Anterior cingulate cortex (tissue), 58 donors: ENCODE results near the gene VGLL1.

Source experiments
- DNase-seq, 58 donors: peaks; one replicate each; lab custom pipeline; 2025; lab: John Stamatoyannopoulos, UW

VGLL1 gene

DNA sequence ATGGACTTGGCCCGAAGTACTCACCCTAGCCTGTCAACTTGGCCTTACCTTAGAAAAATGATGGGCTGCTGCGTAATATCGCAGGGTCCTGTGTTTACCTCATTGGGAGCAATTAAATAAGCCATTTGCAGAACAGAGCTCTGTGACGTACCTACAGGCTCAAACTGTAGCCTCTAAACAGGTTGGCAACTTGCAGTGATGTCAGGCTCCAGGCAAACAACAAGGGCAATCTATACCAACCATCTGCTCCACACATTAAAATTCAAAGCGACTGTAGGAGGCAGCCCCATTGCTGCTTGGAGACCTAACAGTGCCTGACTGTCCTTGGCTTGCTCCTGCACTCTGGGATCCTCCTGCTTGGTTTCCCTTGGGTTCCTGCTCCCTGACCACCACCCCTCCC, 17.2 kb downstream of the VGLL1 start:
- DNase-seq, result no peak

DNA sequence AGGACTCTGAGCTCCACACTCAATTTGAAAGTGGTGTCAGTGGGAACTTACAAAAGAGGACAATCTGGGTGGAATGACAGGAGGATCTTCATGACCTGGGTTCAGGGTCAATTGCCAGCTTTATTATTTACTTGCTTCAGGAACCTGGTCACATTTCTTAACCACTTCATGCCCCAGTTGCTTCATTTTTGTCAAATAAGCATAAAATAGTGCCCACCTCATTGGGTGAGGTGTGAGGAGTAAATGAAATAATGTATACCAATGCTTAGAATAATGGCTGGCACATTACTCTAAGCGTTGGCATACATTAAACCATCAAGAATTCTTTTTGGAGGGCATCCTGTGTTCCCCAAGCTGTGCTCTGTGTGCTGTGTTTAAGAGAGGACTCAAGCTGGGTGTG, 19.4 kb downstream of the VGLL1 start:
- no peak for DNase-seq

DNA sequence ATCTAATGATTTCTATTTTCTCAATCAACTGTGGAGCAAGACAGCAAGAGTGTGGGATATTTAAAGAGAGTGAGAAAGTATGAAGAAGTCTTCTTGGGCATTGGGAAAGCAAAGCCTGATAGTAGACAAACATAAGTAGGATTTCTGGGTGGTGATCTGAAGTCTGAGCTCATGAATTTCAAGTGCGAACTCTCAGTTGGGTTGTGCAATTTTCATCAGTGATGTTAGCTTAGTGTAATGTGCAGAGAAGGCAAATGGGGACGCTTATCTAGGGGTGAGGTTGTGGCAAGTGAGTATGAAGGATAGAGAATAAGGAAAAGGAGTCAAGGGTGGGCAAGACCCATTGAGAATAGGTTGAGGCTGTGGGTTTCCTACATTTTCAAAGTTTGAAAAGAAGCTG, 23.7 kb downstream of the VGLL1 start:
- no peak for DNase-seq

DNA sequence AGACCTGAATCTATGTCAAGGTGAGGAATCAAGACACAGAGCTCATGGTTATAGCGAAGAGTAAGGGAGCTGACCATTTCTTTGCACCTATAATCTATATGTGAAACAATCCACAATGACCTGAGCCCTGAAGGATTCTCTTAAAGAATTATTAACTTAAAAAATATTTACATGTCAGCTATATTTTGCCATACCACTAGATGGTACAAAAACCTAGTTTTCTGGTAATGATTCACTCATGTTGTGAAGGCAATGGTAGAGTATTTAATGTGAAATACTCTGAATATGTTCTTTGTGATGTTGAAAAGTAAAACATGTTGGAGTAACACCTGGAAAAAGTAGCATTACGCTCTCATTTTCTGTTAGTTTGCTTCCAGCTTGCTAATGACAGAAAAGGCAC, 40.0 kb downstream of the VGLL1 start:
- no peak for DNase-seq

DNA sequence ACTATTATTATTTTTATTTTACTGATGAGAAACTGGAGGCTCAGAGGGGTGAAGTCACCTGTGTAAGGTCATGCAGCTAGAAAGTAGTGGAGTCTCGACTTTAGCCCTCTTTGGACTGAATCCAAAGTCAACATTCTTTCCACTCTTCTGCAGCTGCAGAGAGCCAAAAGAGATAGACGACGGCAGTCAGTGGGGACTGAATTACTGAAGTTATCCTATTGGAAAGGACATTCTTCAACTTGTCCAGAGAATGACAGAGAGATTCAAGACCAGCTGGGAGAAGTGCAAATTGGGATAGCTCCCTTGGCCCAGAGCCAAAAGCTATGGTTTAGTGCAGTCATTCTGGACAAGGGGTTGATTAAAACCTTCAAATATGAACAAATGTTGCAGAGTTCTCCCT, 42.5 kb downstream of the VGLL1 start:
- DNase-seq, result no peak

DNA sequence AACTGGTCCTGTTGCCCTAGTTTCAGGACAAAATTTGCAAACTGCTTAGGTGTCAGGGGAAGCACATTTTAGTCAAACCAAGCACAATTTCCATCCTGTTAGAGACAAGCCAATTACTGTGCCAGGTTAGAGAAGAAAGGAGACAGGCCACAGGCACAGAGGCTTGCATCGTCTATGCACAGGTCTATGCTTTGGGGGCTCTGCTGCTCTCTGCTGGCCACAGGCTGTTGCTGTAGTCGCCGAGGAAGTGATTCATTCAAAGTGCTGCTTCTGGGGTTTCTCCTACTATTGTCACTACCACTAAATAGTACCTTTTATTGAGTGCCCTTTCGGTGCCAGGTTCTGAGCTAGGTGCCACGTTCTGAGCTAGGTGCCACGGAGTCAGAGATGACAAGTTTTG, 45.5 kb downstream of the VGLL1 start:
- peak in 51 of 58 donors; percentile 0 to 42 (median 6) for DNase-seq

DNA sequence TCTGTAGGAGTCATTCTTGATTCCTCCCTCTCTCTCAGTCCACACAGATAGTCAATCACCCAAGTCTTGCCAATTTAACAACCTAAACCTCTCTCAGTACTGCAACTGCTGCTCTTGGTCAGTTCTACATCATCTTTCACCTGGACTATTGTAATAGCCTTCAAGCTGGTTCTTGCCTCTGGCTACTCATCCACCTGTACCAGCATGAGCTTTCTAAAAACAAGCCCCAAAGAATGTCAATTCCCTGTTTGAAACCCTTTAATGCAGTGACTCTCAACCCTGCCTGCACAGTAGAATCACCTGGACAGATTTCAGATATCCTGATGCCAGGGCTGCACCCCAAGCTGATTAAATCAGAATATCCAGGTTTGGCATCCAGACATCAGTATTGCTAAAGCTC, 48.3 kb downstream of the VGLL1 start:
- no peak for DNase-seq

DNA sequence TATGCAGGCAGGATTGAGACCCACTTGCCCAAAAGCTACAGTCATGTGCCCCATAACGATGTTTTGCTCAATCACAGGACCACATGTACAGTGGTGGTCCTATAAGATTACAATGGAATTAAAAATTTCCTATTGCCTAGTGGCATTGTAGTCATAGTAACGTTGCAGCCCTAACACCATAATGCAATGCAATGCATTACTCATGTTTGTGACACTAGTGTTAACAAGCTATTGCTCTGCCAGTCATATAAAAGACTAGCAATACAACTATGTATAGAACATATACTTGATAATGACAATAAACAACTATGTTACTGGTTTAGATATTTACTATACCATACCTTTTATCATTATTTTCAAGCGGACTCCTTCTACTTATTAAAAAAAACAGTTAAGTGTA, 50.6 kb downstream of the VGLL1 start:
- no peak for DNase-seq

DNA sequence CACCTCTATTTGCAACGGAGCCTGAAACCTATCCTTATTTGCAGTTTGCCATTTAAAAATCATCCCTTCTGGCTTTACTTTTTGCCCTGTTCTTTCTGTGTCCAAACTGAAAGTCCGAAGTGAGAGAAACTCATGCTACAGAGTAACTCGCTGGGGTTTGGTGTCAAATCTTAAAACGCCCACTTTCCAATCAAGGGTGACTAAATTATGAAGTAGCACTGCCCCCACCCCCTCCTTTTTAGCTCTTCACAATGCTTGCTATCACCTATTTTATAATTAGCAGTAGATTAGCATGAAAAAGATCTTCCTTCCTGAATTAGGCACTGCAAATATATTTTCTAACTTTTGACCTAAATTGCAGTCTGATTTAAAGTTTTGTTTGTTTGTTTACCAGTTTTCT, 52.5 kb downstream of the VGLL1 start:
- no peak for DNase-seq

DNA sequence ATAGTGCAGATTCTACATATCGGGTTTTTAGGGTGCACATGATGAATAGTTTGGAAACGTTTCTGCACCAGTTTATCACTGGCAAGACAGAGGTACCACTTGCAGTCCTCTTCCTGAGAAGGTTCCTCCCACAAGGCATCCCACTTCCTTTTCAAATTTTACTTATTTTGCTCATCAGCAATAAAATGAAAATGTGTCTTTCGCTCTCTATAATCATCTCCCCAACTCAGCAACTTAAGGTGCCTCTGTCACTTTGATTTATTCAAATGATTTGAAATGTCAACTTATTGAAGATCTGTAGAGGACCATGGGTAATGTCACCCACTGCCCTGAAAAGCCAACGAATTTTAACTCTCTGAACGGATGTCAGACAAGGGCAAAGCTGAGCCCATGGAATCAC, 53.2 kb downstream of the VGLL1 start:
- DNase-seq, result no peak

DNA sequence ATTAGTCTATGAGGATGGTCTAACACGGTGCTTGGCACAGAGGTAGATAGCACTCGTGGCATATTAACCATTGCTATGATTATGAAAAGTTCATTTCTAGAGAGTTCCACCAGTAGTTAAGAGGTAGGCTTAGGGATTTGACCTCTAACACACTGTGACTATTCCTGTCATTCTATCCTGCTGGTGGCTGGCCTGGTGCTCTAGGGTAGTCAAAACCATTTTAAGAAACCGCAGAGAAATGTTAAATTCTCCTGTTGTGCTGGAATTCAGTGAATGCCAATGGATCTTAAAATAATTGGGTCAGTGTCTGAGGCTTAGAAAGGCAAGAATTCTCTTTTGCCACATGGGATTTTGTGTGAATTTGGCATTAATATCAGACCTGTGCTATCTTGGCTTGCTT, 53.9 kb downstream of the VGLL1 start:
- DNase-seq, result no peak

DNA sequence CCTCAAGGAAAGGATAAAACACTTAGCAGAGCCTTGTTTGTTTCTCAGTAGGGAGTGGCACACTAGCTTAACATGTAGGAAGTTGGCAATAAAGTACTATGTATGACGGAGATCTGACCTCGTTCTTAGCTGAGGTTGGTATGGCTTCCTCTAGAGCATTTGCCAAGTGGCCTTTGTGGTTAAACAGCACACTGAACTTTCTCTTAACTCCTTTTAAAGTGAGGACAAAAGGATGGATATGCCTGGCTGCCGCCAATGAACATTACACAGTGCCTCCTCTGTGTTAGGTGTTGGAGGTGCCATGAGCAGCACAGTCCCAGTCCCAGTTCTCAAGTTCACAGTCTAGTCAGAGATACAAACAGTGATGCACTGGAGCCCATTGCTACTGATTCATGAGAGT, 54.4 kb downstream of the VGLL1 start:
- peak in 1 of 58 donors; percentile 0 for DNase-seq

DNA sequence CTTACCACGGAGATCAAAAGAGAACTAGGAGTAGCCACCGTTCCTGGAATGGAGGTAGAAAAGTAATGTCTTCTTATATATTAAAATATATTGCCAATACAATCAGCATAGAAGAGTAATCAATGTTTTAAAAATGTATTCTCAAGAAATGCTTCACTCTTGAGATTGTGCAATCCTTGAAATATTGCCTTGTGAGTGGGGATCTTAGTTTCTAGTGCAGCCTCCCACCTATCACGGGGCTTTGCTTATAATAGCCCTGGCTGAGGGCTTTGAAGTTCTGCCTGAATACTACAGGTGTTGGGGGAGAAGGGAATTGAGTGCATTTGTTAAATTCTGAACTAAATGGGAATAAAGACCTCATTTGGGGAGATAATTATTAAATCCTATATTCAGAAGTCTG, 55.5 kb downstream of the VGLL1 start:
- no peak for DNase-seq

DNA sequence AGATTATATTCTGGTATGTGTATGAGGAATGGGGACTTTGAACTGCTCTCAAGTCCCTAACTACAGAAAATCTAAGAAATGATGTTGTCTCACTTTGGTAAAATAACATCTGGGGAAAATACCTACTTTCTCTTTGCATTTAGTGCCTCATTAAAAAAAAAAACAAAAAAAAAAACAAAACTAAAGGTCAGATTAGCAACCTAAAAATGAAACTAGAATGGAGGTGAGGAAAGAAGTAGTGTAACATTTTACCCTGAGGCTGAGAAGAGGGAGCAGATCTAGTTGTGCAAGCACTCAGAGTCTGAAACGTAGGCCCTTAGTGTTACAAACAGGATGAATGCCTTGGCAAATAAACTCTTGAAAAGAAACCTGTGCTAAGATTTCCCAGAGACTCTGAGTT, 56.0 kb downstream of the VGLL1 start:
- DNase-seq, result no peak

DNA sequence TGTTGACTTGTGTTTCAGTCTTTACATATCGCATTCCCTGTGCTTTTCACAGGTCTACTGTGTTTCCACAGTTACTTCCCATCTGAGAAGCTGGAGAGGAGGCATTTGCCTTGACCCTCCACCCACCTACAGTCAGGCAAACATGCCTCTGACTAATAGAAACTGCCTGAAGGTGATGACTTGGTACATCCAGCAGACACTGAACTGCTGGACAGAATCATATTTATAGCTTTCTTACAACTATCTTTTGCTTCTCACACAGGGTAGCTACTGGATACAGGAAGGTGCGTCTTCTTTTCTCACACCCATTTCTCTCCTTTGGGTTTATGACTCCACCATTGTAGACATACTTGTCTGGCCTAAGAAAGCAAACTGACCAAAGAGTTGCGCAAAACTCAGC, 58.0 kb downstream of the VGLL1 start:
- DNase-seq, result no peak

DNA sequence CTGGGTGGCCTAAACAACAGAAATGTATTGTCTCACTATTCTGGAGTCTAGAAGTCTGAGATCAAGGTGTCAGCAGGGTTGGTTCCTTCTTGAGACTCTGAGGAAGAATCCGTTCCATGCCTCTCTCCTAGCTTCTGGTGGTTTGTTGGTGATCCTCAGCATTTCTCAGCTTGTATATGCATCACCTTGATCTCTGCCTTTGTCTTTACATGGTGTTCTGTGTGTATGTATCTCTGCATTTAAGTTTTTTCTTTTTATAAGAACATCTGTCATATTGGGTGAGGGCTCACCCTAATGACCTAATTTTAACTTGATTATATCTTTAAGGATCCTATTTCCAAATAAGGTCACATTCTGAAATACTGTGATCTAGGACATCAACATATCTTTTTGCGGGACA, 65.3 kb downstream of the VGLL1 start:
- no peak for DNase-seq

DNA sequence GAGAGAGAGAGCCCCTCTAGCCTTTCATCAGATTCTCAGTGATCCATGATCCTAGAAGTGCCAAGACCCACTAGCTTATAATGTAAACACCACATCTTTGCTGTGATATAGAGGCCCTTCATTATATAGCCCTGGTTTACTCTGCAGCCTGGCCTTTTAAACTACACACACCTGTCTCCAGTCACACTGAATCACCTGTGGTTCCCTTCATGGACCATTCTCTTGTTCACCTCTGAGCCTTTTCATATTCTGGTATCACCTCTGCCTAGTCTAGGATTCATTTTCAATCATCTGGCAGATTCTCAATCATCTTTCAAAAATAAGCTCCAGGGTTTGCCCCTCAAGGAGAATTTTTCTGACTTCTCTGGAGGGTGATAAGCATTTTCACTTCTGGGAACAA, 65.9 kb downstream of the VGLL1 start:
- no peak for DNase-seq

DNA sequence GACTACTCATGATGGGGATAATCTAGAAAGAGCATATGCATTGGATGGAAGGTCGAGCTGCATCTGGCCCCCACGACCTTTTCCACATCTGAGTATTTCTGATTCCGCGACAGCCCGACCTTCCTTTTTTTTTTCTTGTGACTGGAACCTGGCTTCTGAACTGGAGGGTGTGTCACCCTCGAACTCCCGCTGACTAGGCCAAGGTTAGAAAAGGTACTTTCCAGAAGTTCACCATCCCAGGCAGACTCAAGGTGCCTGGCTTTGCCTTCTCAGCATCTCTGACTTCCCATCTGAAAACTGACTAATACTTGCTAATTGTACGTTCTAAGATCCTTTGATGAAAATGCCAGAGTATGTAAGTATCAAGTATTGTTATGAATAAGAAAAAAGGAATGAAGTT, 66.6 kb downstream of the VGLL1 start:
- no peak for DNase-seq

DNA sequence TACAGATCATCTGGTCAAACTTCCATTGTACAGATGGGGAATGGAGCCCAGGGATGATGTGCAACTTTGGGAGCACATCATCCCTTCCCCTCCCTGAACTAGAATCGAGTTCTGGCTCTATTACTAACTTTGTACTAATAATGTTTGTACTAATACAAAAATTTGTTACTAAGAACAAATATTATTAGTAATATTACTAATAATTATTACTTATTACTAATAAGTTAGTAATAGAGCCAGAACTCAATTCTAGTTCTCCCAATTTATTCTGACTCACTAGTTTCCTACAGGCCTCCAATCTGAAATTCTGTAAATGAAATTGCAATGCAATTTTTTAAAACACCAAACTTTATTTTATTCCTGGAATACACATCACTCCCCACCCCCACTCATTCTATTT, 68.0 kb downstream of the VGLL1 start:
- no peak for DNase-seq
